ENCODE results near the gene SPDYE5.
"Not testable (repeated sequence)": the region's sequence is repeated elsewhere in the genome, so short reads cannot be mapped to it uniquely, and the experiment has no call there.

Gene SPDYE5, protein sequence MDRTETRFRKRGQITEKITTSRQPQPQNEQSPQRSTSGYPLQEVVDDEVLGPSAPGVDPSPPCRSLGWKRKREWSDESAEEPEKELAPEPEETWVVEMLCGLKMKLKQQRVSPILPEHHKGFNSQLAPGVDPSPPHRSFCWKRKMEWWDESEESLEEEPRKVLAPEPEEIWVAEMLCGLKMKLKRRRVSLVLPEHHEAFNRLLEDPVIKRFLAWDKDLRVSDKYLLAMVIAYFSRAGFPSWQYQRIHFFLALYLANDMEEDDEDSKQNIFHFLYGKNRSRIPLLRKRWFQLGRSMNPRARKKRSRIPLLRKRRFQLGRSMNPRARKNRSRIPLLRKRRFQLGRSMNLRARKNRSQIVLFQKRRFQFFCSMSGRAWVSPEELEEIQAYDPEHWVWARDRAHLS

DNA sequence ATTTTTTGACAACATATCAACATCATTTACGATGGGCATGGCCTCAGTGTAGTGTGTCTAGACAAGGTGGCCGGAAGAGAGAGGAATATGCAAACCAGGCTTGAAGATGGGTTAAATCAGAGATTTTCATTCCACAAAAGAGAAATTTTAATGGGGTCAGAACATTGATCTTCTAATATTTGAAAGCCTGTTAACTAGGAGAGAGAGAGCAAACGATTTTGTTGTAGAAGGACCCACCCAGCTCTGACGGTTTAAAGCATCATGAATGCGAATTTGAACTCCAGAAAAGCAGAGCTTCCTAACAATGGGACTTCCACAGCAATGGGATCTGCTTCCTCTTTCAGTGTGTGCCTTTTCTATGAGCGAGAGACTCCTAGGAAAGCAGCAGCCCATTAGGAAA, at the start of gene SPDYE5:
Gene SPDYE5 (plus strand): TSS at position 301 of the 400 bp plus-strand sequence. CDS start 1,728 bp downstream, outside the sequence.
- not testable (repeated sequence) for DNase-seq

DNA sequence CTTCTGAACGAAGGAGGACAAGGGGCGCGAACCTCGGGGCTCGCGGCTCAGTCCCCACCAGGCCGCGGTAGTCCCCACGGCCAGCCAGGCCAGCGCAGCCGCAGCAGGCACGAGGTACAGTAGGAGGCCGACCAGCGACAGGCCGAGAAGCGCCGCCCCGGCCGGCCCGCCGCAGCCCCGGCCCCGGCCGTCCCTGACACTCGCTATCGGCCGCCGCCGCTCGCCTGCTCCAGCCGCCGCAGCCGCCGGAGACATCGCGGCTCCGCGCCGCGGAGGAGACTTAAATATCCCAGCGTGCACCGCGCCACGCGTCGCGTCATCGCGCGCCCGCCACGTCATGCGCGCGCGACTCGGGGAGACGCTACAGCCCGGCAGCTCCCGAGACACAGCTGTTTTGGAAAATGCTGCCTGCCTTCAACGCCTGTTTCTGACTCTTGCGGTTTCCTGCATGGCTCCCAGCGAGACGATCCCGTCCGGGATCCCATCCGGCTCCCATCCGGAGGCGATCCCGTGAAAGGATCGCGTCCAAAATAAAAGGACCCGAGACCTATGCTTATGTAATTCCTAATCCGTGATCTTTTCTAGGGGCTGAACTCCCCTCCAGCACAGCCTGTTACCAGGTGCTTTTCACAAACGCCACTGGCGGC, 49.5 kb upstream of the SPDYE5 start:
- DNase-seq, result peak; percentile 19

DNA sequence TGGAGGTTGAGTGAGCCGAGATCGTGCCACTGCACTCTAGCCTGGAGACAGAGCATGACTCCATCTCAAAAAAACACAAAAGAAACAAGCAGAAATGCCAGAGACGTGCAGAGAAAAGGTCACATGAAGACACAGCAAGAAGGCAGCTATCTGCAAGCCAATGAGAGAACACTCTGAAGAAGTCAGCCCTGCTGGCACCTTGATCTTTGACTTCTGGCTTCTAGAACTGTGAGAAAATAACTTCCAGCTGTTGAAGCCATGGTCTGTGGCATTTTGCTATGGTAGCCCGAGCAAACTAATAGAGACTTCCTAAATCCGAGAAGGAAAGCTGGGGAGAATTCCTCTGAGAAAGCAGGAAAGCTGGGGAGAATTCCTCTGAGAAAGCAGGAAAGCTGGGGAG, 42.2 kb upstream of the SPDYE5 start:
- DNase-seq, result not testable (repeated sequence)

DNA sequence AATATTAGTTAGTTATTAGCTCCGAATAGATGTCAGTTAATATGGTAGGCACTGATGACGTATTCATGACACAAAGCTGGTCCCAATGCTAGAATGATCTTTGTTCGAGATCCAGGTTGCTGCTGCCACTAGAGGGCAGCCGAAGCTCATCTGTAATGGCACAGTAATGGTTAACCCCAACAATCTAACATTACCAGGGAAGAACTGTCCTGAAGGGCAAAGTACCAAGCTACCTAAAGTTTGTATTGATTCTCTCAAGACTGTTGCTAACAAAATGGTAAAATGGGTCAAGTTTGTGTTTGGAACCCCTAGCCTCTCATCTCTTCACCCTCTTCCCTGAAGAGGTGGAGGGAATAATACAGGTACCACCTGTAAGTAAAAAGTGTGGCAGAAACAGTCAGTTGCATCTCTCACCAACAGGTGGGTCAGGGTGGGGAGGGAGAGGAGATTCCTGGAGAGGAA, 39.6 kb upstream of the SPDYE5 start:
- DNase-seq, result not testable (repeated sequence)

DNA sequence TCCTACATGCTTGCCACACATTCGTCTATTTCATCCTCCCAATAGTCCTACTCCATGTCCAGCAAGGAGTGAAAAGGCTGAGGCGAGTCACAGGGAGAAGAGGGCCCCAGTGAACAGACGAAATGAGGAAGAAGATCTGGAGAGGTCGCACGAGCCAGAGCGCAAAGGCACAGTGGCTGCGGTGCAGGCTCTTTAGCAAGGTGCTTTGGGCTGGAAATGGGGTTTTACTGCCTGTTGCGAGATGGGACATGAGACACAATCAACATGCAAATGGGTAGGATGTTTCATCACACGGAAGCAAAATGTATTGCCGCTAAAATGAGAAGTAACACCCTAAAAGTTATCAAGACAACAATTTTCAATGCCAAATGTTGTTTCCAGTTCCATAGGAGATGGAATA, 35.7 kb upstream of the SPDYE5 start:
- peak; percentile 14 for DNase-seq

DNA sequence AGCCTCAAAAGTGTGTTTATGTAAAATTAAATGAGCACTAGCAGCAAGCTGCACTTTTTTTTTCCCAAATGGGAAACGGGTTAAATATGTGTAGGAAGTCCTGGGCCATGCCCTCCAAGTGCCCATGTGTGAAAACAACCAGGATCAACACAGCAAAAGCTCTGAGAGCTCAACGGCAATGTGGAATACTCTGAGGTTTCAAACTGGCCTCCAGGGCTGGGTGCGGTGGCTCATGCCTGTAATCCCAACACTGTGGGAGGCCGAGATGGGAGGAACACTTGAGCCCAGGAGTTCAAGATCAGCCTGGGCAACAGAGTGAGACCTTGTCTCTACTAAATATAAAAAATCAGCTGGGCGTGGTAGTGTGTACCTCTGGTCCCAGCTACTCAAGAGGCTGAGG, 34.1 kb upstream of the SPDYE5 start:
- DNase-seq, result not testable (repeated sequence)

DNA sequence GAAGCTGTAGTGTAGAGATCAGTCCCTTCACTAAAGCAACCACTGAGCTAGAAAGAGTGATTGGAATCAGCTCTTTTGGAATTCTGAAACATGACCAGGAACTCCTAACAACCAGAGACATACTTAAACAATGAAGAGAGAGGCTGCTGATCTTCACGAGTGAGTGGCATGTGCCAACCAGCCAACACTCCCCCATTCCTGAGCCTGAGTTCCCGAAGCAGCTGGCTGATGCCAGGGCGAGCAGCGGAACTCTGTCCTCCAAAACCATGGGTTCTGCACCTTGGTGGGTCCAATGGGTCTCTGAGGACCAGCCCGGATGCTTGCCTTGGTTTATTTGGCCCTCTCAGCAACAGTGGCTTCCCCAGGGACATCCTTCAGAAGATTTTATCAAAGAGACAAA, 31.6 kb upstream of the SPDYE5 start:
- not testable (repeated sequence) for DNase-seq

DNA sequence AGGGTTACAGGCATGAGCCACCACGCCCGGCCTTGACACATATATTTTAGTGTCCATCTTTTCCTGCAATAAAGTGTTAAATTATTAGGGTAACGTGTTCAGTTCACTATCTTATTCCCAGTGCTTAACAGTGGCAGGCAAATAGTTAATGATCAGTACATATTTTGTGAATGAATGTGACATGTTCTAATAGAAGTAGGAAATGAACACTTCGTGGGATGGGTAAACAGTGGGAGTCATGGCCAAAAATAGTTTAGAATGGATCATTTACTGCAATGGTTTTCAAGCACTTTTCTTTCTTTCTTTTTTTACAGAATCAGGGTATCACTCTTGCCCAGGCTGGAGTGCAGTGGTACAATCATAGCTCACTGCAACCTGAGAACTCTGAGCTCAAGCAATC, 22.0 kb upstream of the SPDYE5 start:
- not testable (repeated sequence) for DNase-seq

DNA sequence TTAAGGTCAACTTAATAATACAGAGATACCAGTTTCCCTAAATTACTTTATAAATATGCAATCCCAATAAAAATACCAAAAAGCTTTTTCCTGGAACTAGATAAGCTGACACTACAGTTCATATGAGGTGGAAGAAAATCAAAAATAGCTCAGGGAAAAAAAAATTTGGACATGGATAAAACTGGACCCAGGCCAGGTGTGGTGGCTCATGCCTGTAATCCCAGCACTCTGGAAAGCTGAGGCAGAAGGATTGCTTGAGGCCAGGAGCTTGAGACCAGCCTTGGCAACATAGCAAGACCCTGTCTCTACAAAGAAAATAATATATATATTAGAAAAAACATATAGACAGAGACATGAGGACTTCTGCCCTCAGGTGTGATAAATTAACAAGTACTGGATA, 14.7 kb upstream of the SPDYE5 start:
- not testable (repeated sequence) for DNase-seq

DNA sequence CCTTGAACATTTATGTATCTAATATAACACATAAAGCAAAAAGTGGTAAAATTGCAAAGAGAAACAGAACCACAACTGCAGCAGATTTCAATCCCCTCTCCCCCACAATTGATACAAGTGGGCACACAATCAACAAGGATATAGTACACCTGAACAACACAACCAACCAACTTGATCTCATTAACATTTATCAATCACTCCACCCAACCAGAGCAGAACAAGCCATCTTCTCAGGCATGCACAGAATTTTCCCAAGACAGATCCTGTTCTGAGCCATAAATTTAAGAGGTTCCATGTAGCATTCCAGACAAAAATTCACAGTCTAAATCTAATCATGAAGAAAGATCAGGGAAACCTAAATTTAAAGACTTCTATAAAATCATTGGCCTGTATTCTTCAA, 11.8 kb upstream of the SPDYE5 start:
- not testable (repeated sequence) for DNase-seq

DNA sequence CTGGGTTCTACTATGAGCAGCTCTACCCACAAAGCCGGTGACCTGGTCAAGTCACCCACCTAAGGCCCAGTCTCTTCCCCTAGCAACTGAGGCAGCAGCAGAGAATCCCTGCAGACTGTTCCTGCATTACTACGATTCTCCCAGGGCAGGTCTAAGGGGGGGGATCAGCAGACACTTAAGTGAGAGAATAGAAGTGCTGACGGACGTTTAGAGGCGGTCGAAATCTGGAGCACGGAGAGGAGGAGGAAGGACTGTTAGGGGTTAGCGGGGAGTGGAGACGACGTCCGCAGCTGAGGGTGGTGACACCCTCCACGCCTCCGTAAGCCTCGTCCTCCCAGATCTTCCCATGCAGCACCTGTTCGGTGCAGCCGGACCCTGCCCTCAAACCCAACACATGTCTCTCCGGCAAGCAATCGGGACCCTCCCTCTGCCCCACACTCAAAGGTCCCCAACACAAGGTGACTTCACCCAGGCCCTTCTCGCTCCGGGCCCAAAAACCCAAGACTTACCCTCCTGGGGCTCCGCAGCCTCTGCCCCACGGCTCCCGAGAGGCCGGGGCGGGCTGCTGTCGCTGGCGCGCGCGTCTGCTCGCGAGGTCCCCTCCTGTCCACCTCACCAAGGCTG, 6.7 kb upstream of the SPDYE5 start:
- DNase-seq, result not testable (repeated sequence)

DNA sequence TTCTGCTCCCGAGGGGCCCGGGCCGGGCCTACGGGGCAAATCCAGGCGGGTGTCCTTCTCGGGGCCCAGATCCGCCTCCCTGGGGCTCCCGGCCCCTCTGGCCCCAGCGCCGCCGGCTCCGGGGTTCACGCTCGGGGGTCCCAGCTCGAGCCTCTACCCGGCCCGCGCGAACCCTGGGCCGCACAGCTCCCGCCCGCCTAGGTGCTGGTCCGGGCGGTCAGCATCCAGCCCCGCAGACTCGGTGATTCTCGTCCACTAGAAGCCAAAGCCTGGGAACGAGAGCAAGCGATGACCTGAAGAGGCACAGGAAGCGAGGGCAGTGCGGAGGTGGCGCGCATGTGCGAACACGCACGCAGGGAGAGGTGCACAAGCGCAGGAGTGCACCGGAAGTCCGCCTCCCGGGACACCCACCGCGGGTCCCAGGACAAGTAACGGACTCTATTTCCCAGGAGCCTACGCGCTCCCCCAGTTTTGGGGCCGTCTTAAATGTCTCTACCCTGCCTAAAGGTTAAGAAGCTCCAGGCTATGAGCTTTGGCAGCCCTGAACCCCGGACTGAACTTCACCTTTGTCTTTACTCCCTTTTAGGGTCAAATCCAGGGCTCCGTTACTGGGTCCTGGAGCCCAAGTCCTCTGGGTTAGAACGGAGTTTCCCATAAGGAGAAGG, 6.0 kb upstream of the SPDYE5 start, which contains the start of gene POM121C:
Gene POM121C (minus strand): TSS at position 321 of the 665 bp plus-strand sequence. CDS start 44,803 bp downstream, outside the sequence.
- DNase-seq, result peak; percentile 87

DNA sequence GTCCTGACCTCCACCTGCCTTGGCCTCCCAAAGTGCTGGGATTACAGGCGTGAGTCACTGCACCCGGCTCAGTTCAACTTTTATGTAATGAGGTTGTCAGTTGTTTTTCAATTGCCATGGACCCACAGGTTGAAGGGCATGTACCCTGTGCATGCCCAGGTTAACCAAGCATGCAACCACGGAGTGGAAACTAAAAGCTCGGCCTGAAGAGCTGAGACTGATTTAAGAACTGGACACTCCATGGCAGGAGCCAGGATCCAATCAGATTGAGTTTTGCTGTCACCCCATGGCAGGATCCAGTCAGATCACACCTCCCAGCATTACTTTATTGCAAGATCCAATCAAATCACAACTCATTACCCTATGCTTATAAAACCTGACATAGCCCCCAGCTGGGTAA, 16.9 kb downstream of the SPDYE5 start:
- DNase-seq, result not testable (repeated sequence)

DNA sequence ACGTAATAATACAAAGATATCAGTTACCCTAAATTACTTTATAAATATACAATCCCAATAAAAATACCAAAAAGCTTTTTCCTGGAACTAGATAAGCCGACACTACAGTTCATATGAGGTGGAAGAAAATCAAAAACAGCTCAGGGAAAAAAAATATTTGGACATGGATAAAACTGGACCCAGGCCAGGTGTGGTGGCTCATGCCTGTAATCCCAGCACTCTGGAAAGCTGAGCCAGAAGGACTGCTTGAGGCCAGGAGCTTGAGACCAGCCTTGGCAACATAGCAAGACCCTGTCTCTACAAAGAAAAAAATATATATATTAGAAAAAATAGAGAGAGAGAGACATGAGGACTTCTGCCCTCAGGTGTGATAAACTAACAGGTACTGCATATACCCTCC, 26.7 kb downstream of the SPDYE5 start:
- DNase-seq, result not testable (repeated sequence)

DNA sequence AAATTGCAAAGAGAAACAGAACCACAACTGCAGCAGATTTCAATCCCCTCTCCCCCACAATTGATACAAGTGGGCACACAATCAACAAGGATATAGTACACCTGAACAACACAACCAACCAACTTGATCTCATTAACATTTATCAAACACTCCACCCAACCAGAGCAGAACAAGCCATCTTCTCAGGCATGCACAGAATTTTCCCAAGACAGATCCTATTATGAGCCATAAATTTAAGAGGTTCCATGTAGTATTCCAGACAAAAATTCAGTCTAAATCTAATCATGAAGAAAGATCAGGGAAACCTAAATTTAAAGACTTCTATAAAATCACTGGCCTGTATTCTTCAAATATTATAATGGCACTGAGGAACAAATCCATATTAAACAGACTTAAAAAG, 29.6 kb downstream of the SPDYE5 start:
- DNase-seq, result not testable (repeated sequence)

DNA sequence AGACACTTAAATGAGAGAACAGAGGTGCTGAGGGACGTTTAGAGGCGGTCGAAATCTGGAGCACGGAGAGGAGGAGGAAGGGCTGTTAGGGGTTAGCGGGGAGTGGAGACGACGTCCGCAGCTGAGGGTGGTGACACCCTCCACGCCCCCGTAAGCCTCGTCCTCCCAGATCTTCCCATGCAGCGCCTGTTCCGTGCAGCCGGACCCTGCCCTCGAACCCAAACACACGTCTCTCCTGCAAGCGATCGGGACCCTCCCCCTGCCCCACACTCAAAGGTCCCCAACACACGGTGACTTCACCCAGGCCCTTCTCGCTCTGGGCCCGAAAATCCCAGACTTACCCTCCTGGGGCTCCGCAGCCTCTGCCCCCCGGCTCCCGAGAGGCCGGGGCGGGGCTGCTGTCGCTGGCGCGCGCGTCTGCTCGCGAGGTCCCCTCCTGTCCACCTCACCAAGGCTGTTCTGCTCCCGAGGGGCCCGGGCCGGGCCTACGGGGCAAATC, 35.2 kb downstream of the SPDYE5 start:
- DNase-seq, result not testable (repeated sequence)

DNA sequence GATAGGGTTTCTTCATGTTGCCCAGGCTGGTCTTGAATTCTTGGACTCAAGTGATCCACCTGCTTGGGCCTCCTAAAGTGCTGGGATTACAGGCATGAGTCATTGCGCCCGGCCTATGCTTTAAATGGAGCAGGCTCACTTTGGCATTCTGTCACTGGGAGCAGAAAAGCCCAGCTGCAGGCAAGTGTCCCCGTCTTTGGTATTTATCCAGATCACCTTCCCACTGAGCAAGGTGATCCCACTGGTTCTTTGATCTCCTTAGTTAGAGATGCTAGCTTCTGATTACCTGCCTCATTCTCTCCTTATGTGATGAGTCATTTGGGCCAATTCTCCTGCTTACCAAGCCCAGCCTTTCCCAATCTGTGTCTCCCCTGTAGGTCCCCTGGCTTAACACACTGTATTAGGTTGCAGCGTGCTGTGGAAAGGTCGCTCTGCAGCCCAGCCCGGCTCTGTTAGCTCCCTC, 39.3 kb downstream of the SPDYE5 start:
- DNase-seq, result no peak

DNA sequence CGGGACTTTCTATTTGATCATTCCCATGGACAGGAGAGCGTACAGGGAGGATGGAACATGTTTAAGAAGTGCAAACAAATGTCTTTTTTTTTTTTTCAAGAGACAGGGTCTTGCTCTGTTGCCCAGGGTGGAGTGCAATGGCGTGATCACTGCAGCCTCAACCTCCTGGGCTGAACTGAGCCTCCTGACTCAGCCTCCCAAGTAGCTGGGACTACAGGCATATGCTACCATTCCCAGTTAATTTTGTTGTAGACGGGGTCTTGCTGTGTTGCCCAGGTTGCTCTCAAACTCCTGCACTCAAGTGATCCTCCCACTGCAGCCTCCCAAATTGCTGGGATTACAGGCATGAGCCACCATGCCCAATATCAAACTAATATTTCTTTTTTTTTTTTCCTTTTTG, 40.5 kb downstream of the SPDYE5 start:
- no peak for DNase-seq

DNA sequence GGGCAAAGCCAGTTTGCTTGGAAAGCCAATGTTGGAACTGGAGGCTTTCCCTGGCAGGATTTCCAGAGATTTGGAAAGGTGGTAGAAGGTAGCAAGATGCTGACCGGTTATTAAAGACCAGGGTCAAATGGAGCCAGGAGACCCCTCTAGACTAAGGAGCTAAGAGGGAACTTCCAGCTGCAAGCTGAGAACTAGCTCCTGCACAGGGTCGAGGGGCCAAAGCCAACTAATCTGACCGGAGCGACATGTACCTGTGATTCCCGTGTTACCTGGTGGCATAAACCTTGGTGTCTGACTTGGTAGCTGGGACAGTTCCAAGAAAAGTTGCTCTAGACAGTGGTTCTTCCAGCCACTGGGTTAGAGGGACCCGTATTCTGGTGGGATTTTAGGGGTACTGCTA, 41.8 kb downstream of the SPDYE5 start:
- no peak for DNase-seq

DNA sequence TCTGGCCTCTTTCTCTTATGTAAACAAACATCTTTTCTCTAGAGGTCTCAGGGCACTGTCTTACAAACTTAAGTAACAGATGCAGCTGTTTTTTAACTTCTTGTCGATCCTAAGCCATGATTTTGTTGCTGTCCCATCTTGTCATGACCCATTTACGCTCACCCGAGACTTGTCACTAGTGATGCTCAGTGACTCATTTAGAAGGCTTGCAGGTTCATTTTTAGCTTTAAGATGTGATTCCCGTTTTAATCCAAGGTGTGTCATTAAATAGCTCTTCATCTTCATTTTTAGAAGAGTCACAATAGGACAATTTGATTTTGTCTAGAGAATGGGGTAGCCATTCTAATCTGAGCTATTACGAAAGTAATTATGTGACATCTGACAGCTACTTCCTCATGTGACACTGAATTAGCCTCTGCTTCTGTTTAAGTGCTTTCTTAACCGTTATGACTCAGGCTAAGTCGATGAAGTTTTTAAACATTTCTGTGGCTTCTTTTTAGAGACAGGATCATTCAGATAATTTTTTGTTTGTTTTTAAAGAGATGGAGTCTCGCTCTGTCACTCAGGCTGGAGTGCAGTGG, 42.7 kb downstream of the SPDYE5 start:
- DNase-seq, result no peak

DNA sequence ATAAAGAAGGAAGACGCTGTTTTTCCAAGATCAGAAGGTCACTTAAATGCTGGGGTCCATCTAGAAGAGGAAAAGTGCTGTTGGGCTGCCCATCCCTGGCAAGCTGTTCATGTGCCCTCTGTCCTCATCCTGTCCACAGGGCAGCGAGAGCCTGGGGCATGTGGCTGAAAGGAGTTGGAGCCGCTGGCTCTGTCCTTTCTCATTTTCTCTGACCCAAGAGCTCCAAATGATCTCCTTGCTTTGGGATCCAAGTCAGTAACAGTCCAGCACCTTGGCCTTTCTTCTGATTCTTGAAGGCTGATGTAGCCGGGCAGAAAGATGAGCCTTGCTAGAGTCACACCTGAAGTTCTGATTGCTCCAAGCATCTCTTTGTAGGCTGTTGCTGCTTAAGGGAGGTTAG, 44.4 kb downstream of the SPDYE5 start:
- DNase-seq, result no peak

DNA sequence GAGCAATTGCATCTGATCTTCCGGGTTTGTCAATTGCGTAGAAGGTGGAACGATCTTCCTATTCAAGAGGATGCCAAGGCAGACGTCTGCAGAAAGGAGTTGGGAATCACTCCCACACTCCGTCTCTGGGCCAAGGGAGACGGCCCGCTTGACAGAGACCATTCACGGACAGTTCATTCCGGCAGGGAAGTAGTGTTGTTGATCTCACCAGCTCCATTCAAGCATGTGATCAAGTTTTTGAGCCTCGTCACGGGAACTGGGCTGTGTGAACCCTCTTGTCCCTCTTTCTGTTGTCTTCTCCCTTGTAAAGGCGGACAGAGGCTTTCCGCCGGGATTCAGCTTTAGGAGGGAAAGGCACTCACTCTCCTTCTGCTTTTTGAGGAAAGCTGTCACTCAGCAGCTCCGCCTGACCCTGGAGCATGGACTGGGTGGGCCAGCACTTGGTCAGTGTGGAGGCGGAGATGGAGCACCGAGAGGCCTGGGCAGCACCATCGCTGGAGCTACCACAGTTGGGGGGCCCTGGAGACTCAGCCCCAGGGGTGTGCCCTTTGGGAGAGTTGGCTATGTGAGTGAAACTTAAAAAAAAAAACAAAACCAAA, 44.9 kb downstream of the SPDYE5 start:
- DNase-seq, result no peak

Data from CD4-positive, alpha-beta T cell treated with Interferon gamma for 1 hour (primary cell).